Measurements from ENCODE around the gene RUNX3.
"Not testable (repeated sequence)": the region's sequence is repeated elsewhere in the genome, so short reads cannot be mapped to it uniquely, and the experiment has no call there.

RUNX3 gene

GRCh38 chr1:24912376-24913273 is 17.5 kb downstream of the RUNX3 start:
- no peak for DNase-seq (ENCODE audit: low read depth)

GRCh38 chr1:24911651-24912155 is 18.4 kb downstream of the RUNX3 start:
- DNase-seq (ENCODE audit: low read depth): no peak

GRCh38 chr1:24910751-24911650 is 19.1 kb downstream of the RUNX3 start:
- DNase-seq (ENCODE audit: low read depth): peak; percentile 38

GRCh38 chr1:24910210-24910609 is 19.9 kb downstream of the RUNX3 start:
- no peak for DNase-seq (ENCODE audit: low read depth)

- no peak for DNase-seq (ENCODE audit: low read depth)
Measured at GRCh38 chr1:24909388-24909898, 20.6 kb downstream of the RUNX3 start.

- no peak for DNase-seq (ENCODE audit: low read depth)
Measured at GRCh38 chr1:24908591-24909259, 21.4 kb downstream of the RUNX3 start.

- DNase-seq (ENCODE audit: low read depth): not testable (repeated sequence)
Measured at GRCh38 chr1:24907587-24908294, 22.3 kb downstream of the RUNX3 start.

- no peak for DNase-seq (ENCODE audit: low read depth)
Measured at GRCh38 chr1:24906760-24907490, 23.2 kb downstream of the RUNX3 start.

- DNase-seq (ENCODE audit: low read depth): no peak
Measured at GRCh38 chr1:24905979-24906720, 23.9 kb downstream of the RUNX3 start.

- no peak for DNase-seq (ENCODE audit: low read depth)
Measured at GRCh38 chr1:24905355-24905978, 24.6 kb downstream of the RUNX3 start.

GRCh38 chr1:24904731-24905354 is 25.2 kb downstream of the RUNX3 start:
- DNase-seq (ENCODE audit: low read depth): no peak

- DNase-seq (ENCODE audit: low read depth): no peak
Measured at GRCh38 chr1:24903955-24904730, 25.9 kb downstream of the RUNX3 start.

GRCh38 chr1:24903560-24903954 is 26.5 kb downstream of the RUNX3 start:
- DNase-seq (ENCODE audit: low read depth): no peak

- DNase-seq (ENCODE audit: low read depth): no peak
Measured at GRCh38 chr1:24903011-24903461, 27.0 kb downstream of the RUNX3 start.

- DNase-seq (ENCODE audit: low read depth): no peak
Measured at GRCh38 chr1:24902471-24902891, 27.6 kb downstream of the RUNX3 start.

GRCh38 chr1:24901791-24902470 is 28.1 kb downstream of the RUNX3 start:
- no peak for DNase-seq (ENCODE audit: low read depth)
